CD14-positive monocyte (primary cell): ENCODE results near the gene ACTR5. TPM values are rescaled to one million over a fixed set of nuclear protein-coding genes. Genes with fewer than 3 reads are reported as not detected.

Source experiments
- DNase-seq, 3 donors: peaks; one replicate each; pipeline ENCODE4 v3.0.0-alpha.2; 2011 to 2022
- H2AFZ ChIP-seq: 2 replicates; pipeline ENCODE4 v1.6.0; 2012; ENCODE audit warnings: mild to moderate bottlenecking, low read depth, low read length, inconsistent platforms; ENCODE audit not compliant: insufficient read depth, poor library complexity, severe bottlenecking
- H3K27ac ChIP-seq, 2 donors: 1 replicate in 1 of 2; 2 replicates in 1 of 2; pipeline ENCODE4 v1.5.1; 2012 to 2013; ENCODE audit warnings: low read length in 2 of 2, control low read depth in 1 of 2, inconsistent platforms in 1 of 2, low read depth in 1 of 2, mild to moderate bottlenecking in 1 of 2
- H3K27me3 ChIP-seq, 2 donors: one replicate each; pipeline versions ENCODE4 v1.6.0 to v1.6.1; 2011 to 2013; ENCODE audit warnings: low read length in 2 of 2; ENCODE audit not compliant: control insufficient read depth in 2 of 2, insufficient read depth in 2 of 2
- H3K36me3 ChIP-seq, 2 donors: replicated peaks in 1 of 2; 1 replicate in 1 of 2; 2 replicates in 1 of 2; pipeline versions ENCODE4 v1.5.1 to v1.6.1; 2012 to 2013; ENCODE audit warnings: low read length in 2 of 2, control low read depth in 1 of 2, inconsistent platforms in 1 of 2, mild to moderate bottlenecking in 1 of 2; ENCODE audit not compliant: insufficient read depth in 2 of 2, control insufficient read depth in 1 of 2
- H3K4me1 ChIP-seq, 2 donors: 1 replicate in 1 of 2; 2 replicates in 1 of 2; pipeline versions ENCODE4 v1.5.1 to v1.6.1; 2012 to 2013; ENCODE audit warnings: low read length in 2 of 2, control low read depth in 1 of 2, inconsistent platforms in 1 of 2, mild to moderate bottlenecking in 1 of 2, moderate library complexity in 1 of 2; ENCODE audit not compliant: insufficient read depth in 2 of 2, control insufficient read depth in 1 of 2
- H3K4me2 ChIP-seq: replicated peaks from 2 replicates; pipeline ENCODE3; 2012; ENCODE audit warnings: low read length, moderate library complexity, mild to moderate bottlenecking; ENCODE audit not compliant: poor library complexity, severe bottlenecking; ENCODE audit errors: extremely low read depth
- H3K4me3 ChIP-seq, 3 experiments: fragments of 200-600 bp in 1 of 3; sonication (generic) in 1 of 3; replicated peaks in 1 of 3; 1 replicate in 2 of 3; 2 replicates in 1 of 3; pipeline ENCODE4 v1.5.1; 2011 to 2013; ENCODE audit warnings: low read length in 3 of 3, mild to moderate bottlenecking in 3 of 3, control low read depth in 2 of 3, low read depth in 2 of 3, inconsistent platforms in 1 of 3, moderate library complexity in 1 of 3
- H3K79me2 ChIP-seq: 2 replicates; pipeline ENCODE4 v1.6.0; 2012; ENCODE audit warnings: mild to moderate bottlenecking, control low read depth, inconsistent platforms, low read length, moderate library complexity; ENCODE audit not compliant: insufficient read depth
- H3K9ac ChIP-seq: 2 replicates; pipeline ENCODE4 v1.6.0; 2017; ENCODE audit warnings: low read length, mild to moderate bottlenecking; ENCODE audit not compliant: insufficient read depth, poor library complexity, severe bottlenecking
- H3K9me3 ChIP-seq, 2 donors: replicated peaks in 1 of 2; 1 replicate in 1 of 2; 2 replicates in 1 of 2; pipeline versions ENCODE4 v1.5.1 to v1.6.1; 2012 to 2013; ENCODE audit warnings: low read length in 2 of 2, control low read depth in 1 of 2; ENCODE audit not compliant: control insufficient read depth in 1 of 2, insufficient read depth in 1 of 2
- H4K20me1 ChIP-seq: 2 replicates; pipeline ENCODE4 v1.6.0; 2012; ENCODE audit warnings: mild to moderate bottlenecking, low read length, control low read depth, moderate library complexity; ENCODE audit not compliant: insufficient read depth
- H3K27ac Mint-ChIP-seq, 7 donors: one replicate each; pipeline ENCODE4 v1.8.0; 2020; ENCODE audit warnings: mild to moderate bottlenecking in 7 of 7, mixed read lengths in 7 of 7, moderate library complexity in 6 of 7, inconsistent platforms in 2 of 7
- H3K27me3 Mint-ChIP-seq, 3 donors: one replicate each; pipeline ENCODE4 v1.8.0; 2021 to 2022; ENCODE audit warnings: low read depth in 3 of 3, mild to moderate bottlenecking in 3 of 3, mixed read lengths in 3 of 3, moderate library complexity in 3 of 3, inconsistent platforms in 1 of 3
- H3K36me3 Mint-ChIP-seq, 2 donors: one replicate each; pipeline ENCODE4 v1.8.0; 2020; ENCODE audit warnings: mixed read lengths in 2 of 2, inconsistent platforms in 1 of 2, mild to moderate bottlenecking in 1 of 2
- H3K4me1 Mint-ChIP-seq: one replicate; pipeline ENCODE4 v1.8.0; 2020; ENCODE audit warnings: mild to moderate bottlenecking, mixed read lengths
- H3K4me3 Mint-ChIP-seq, 2 donors: one replicate each; pipeline ENCODE4 v1.8.0; 2020; ENCODE audit warnings: mild to moderate bottlenecking in 2 of 2, mixed read lengths in 2 of 2, moderate library complexity in 1 of 2
- H3K9me3 Mint-ChIP-seq, 7 donors: one replicate each; pipeline ENCODE4 v1.8.0; 2020 to 2022; ENCODE audit warnings: mixed read lengths in 7 of 7, mild to moderate bottlenecking in 6 of 7, moderate library complexity in 6 of 7, inconsistent platforms in 2 of 7
- CTCF ChIP-seq: fragments of 200-600 bp; IDR thresholded peaks from one replicate; pipeline ENCODE4 v1.8.0; 2022; ENCODE audit warnings: antibody characterized with exemption, mild to moderate bottlenecking
- WGBS: methylation state at CpG from one replicate; pipeline ENCODE4 v1.1.5; 2013; ENCODE audit warnings: missing lambda C conversion rate; ENCODE audit not compliant: insufficient coverage; 5-methylcytosine and 5-hydroxymethylcytosine counted together
- intact Hi-C, 2 donors: fragments of 100-400 bp; cut with micrococcal nuclease; formaldehyde crosslinking; loops; one replicate each; pipeline versions ENCODE4 v1.15.0 to v1.15.1; 2023
- polyA plus RNA-seq, 3 donors: library from polyadenylated mRNA; depleted of rRNA in 1 of 3; unstranded in 2 of 3; stranded (reverse) in 1 of 3; fragments of 300-500 nt in 2 of 3; fragments of >200 nt in 1 of 3; fragmentation: Illumina TruSeq in 2 of 3; gene quantifications; 1 replicate in 2 of 3; 2 replicates in 1 of 3; pipeline ENCODE4 v1.2.3, GENCODE V29; 2012 to 2021

ACTR5 gene
- polyA plus RNA-seq, 3 donors = 6.6 to 15.6 (median 7.3) TPM

DNA sequence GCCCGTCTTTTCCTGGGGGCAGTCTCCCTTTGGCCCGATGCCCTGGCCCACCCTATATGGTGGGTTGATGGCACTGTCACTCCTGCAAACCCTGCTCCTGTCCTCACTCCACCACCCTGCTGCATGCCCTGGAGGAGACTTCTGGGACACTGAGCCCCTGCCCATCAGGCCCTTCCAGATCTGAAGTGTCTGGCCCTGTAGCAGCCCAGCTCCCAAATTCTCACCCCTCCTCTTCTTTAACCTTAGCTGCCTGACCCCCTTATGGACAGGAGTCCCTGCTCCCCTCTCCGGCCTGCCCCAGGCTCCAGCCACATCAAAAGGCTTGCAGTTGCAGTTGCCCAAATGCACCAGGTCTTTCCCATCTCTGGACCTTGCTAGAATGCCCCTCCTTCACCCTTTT lies 44.7 kb upstream of the ACTR5 start:
- H3K4me3 Mint-ChIP-seq = no peak overlapping the region
- H3K27me3 Mint-ChIP-seq = peaks cover 18 to 29% (median 25%) of the 10 kb centered on the region in 3 donors
- Histone ChIP-seq H3K79me2 (no peaks in the 10 kb centered on the region), H3K36me3 (no peaks in the 10 kb centered on the region), H4K20me1 (no peaks in the 10 kb centered on the region), H3K4me3 (no peak overlapping the region), H2AFZ (no peak overlapping the region), H3K27me3 (no peaks in the 10 kb centered on the region), H3K9ac (no peak overlapping the region), H3K4me2 (no peak overlapping the region), H3K4me1 (no peaks in the 10 kb centered on the region), H3K9me3 (no peaks in the 10 kb centered on the region), H3K27ac (no peak overlapping the region)
- no peaks in the 10 kb centered on the region for H3K4me1 Mint-ChIP-seq
- no peaks in the 10 kb centered on the region for H3K9me3 Mint-ChIP-seq
- peak overlapping the region in 1 of 7 donors; percentile 51 for H3K27ac Mint-ChIP-seq
- no peak for TF ChIP-seq CTCF
- intact Hi-C loops = no loop called here
- no peak for DNase-seq
- no peaks in the 10 kb centered on the region for H3K36me3 Mint-ChIP-seq
- WGBS = 100% methylated on average over 1 of the region's 3 CpGs

- Mint-ChIP-seq H3K4me1 (no peaks in the 10 kb centered on the region), H3K9me3 (no peaks in the 10 kb centered on the region), H3K27ac (peak overlapping the region in 1 of 7 donors; percentile 38), H3K4me3 (no peak overlapping the region), H3K27me3 (peaks cover 19 to 29% (median 25%) of the 10 kb centered on the region in 3 donors), H3K36me3 (no peaks in the 10 kb centered on the region)
- 70% methylated on average over 2 of the region's 4 CpGs for WGBS
- Histone ChIP-seq H2AFZ (no peak overlapping the region), H3K4me1 (no peaks in the 10 kb centered on the region), H3K27me3 (no peaks in the 10 kb centered on the region), H3K9ac (no peak overlapping the region), H3K9me3 (no peaks in the 10 kb centered on the region), H3K27ac (no peak overlapping the region), H4K20me1 (no peaks in the 10 kb centered on the region), H3K36me3 (no peaks in the 10 kb centered on the region), H3K4me2 (no peak overlapping the region), H3K79me2 (no peaks in the 10 kb centered on the region), H3K4me3 (no peak overlapping the region)
- DNase-seq = no peak
- no peak for TF ChIP-seq CTCF
- intact Hi-C loops = no loop called here
Measured at GRCh38 chr20:38704136-38704535, 44.1 kb upstream of the ACTR5 start.
